ENCODE measurements around the gene CAVIN4. TPM values are rescaled to one million over a fixed set of nuclear protein-coding genes. Genes with fewer than 3 reads are reported as not detected.

The CAVIN4 gene
- total RNA-seq, 1 experiment from 2014 or later: 0.56 TPM

DNA sequence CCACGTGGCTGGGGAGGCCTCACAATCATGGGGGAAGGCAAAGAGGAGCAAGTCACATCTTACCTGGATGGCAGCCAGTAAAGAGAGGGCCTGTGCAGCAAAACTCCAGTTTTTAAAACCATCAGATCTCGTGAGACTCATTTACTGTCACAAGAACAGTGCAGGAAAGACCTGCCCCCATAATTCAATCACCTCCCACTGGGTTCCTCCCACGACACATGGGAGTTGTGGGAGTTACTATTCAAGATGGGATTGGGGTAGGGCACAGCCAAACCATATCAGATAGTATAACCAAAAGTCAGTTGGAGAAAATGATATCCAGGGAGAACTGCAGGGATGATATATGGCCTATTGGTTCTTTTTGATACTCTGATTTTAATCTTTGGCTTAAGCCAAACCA is 10.0 kb upstream of the CAVIN4 start:
- H3K27ac Mint-ChIP-seq (ENCODE audit: low read depth, unreplicated experiment): no peak overlapping the region
- no peak overlapping the region for H3K4me3 Mint-ChIP-seq (ENCODE audit: unreplicated experiment)
- no peaks in the 10 kb centered on the region for H3K4me1 Mint-ChIP-seq (ENCODE audit: insufficient read depth, unreplicated experiment)
- CTCF ChIA-PET: interaction anchor here (0.6 to 1.8 kb wide), 2 partner anchors 28 to 95 kb away, joined by 3 to 8 read pairs; partner anchors contain the start of gene TMEFF1
- TF ChIP-seq, protein P1, sequence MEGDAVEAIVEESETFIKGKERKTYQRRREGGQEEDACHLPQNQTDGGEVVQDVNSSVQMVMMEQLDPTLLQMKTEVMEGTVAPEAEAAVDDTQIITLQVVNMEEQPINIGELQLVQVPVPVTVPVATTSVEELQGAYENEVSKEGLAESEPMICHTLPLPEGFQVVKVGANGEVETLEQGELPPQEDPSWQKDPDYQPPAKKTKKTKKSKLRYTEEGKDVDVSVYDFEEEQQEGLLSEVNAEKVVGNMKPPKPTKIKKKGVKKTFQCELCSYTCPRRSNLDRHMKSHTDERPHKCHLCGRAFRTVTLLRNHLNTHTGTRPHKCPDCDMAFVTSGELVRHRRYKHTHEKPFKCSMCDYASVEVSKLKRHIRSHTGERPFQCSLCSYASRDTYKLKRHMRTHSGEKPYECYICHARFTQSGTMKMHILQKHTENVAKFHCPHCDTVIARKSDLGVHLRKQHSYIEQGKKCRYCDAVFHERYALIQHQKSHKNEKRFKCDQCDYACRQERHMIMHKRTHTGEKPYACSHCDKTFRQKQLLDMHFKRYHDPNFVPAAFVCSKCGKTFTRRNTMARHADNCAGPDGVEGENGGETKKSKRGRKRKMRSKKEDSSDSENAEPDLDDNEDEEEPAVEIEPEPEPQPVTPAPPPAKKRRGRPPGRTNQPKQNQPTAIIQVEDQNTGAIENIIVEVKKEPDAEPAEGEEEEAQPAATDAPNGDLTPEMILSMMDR (IDR thresholded peaks at IDR 0.05; ENCODE audit: unreplicated experiment): no peak
- no peak for DNase-seq (ENCODE audit: unreplicated experiment)
- H3K9me3 Mint-ChIP-seq (ENCODE audit: unreplicated experiment): no peaks in the 10 kb centered on the region
- POLR2A ChIA-PET: no interaction called here
- no peaks in the 10 kb centered on the region for H3K27me3 Mint-ChIP-seq (ENCODE audit: insufficient read depth, unreplicated experiment)
- BruUV-seq (replicated peaks): no TSS peak
- intact Hi-C loops (cut with micrococcal nuclease): no loop called here
- no peaks in the 10 kb centered on the region for H3K36me3 Mint-ChIP-seq (ENCODE audit: insufficient read depth, unreplicated experiment)

GRCh38 chr9:100573655-100574260 is 4.1 kb upstream of the CAVIN4 start:
- ChIA-PET POLR2A (no interaction called here), CTCF (interaction anchor here (0.6 to 1.5 kb wide), 2 partner anchors 22 to 1367 kb away, joined by 4 to 6 read pairs; no protein-coding TSS in a partner anchor)
- no peaks in the 10 kb centered on the region for H3K4me1 Mint-ChIP-seq (ENCODE audit: insufficient read depth, unreplicated experiment)
- no peaks in the 10 kb centered on the region for H3K27me3 Mint-ChIP-seq (ENCODE audit: insufficient read depth, unreplicated experiment)
- no peak overlapping the region for H3K4me3 Mint-ChIP-seq (ENCODE audit: unreplicated experiment)
- H3K9me3 Mint-ChIP-seq (ENCODE audit: unreplicated experiment): no peaks in the 10 kb centered on the region
- BruUV-seq (replicated peaks): no TSS peak
- no peak for DNase-seq (ENCODE audit: unreplicated experiment)
- TF ChIP-seq, protein P1 (IDR thresholded peaks at IDR 0.05; ENCODE audit: unreplicated experiment): no peak
- intact Hi-C loops (cut with micrococcal nuclease): no loop called here
- no peaks in the 10 kb centered on the region for H3K36me3 Mint-ChIP-seq (ENCODE audit: insufficient read depth, unreplicated experiment)
- H3K27ac Mint-ChIP-seq (ENCODE audit: low read depth, unreplicated experiment): no peak overlapping the region

GRCh38 chr9:100575006-100575405 is 2.9 kb upstream of the CAVIN4 start:
- Mint-ChIP-seq H3K27me3 (ENCODE audit: insufficient read depth, unreplicated experiment) (no peaks in the 10 kb centered on the region), H3K4me3 (ENCODE audit: unreplicated experiment) (no peak overlapping the region), H3K36me3 (ENCODE audit: insufficient read depth, unreplicated experiment) (no peaks in the 10 kb centered on the region), H3K4me1 (ENCODE audit: insufficient read depth, unreplicated experiment) (no peaks in the 10 kb centered on the region), H3K9me3 (ENCODE audit: unreplicated experiment) (no peaks in the 10 kb centered on the region), H3K27ac (ENCODE audit: low read depth, unreplicated experiment) (no peak overlapping the region)
- ChIA-PET POLR2A (no interaction called here), CTCF (interaction anchor here (0.6 kb wide), 1 partner anchor 1443 kb away, joined by 3 read pairs; no protein-coding TSS in a partner anchor)
- no peak for DNase-seq (ENCODE audit: unreplicated experiment)
- no TSS peak for BruUV-seq (replicated peaks)
- TF ChIP-seq, protein P1 (IDR thresholded peaks at IDR 0.05; ENCODE audit: unreplicated experiment): no peak
- intact Hi-C loops (cut with micrococcal nuclease): no loop called here

- TF ChIP-seq, protein P1 (IDR thresholded peaks at IDR 0.05; ENCODE audit: unreplicated experiment): no peak
- DNase-seq (ENCODE audit: unreplicated experiment): no peak
- H3K36me3 Mint-ChIP-seq (ENCODE audit: insufficient read depth, unreplicated experiment): no peaks in the 10 kb centered on the region
- CTCF ChIA-PET: no interaction called here
- POLR2A ChIA-PET: no interaction called here
- H3K27ac Mint-ChIP-seq (ENCODE audit: low read depth, unreplicated experiment): no peak overlapping the region
- no peaks in the 10 kb centered on the region for H3K27me3 Mint-ChIP-seq (ENCODE audit: insufficient read depth, unreplicated experiment)
- H3K4me1 Mint-ChIP-seq (ENCODE audit: insufficient read depth, unreplicated experiment): no peaks in the 10 kb centered on the region
- H3K4me3 Mint-ChIP-seq (ENCODE audit: unreplicated experiment): no peak overlapping the region
- no peaks in the 10 kb centered on the region for H3K9me3 Mint-ChIP-seq (ENCODE audit: unreplicated experiment)
- no TSS peak for BruUV-seq (replicated peaks)
- intact Hi-C loops (cut with micrococcal nuclease): no loop called here
Observed at GRCh38 chr9:100575765-100576386, 2.0 kb upstream of the CAVIN4 start.
